ENCODE data around the gene FAM20A. TPM values are rescaled to one million over a fixed set of nuclear protein-coding genes. Genes with fewer than 3 reads are reported as not detected.
A peak's percentile ranks its signal among the peaks of the same experiment; 100 is the strongest.

Gene FAM20A
- total and polyA plus RNA-seq, 7 donors = 0.46 to 10.0 (median 5.4) TPM

DNA sequence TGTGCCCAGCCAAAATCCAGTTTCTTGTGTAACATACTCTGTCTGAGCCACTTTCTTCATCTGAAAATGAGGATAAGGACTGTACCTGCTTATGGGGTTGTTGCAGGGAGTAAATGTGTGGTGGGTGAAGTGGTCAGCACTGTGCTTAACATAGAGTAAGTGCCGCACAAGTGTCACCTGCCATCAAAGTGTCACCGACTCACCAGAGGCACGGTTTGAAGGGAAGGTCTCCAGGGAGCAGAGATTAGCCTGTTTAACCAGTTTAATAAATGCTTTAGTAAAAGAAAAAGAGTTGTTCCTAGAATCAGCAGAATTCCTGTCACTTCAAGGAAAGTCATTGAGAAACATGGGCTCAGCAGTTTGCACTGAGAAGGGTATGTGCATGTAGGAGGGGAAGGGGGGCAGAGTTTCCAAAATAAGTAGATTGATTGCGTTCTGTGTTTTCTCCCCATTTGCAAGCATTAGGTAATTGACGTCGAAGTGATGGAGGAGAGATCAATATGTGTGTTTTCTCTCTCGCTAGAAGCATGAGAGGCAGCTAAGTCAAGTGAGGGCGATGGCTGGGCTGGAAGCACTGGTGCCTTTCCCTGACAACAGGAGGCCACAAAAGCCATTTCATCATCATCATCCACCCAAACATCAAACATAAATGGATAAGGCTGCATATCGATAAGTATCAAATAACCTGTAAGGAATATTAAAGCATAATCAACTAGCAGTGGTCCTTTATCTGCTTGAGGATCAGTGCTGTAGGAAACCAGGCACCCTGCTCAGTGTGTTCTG, 19.1 kb downstream of the FAM20A start:
- H3K4me3 ChIP-seq = no peak overlapping the region
- DNase-seq = no peak
- intact Hi-C loops (cut with DNase I) = no loop called here
- H3K4me1 ChIP-seq = no peaks in the 10 kb centered on the region
- no peak for TF ChIP-seq POLR2AphosphoS5 (IDR thresholded peaks at IDR 0.05)
- TF ChIP-seq POLR2A (IDR thresholded peaks at IDR 0.05) = no peak
- TF ChIP-seq EP300 (IDR thresholded peaks at IDR 0.05) = no peak
- TF ChIP-seq, protein P1, sequence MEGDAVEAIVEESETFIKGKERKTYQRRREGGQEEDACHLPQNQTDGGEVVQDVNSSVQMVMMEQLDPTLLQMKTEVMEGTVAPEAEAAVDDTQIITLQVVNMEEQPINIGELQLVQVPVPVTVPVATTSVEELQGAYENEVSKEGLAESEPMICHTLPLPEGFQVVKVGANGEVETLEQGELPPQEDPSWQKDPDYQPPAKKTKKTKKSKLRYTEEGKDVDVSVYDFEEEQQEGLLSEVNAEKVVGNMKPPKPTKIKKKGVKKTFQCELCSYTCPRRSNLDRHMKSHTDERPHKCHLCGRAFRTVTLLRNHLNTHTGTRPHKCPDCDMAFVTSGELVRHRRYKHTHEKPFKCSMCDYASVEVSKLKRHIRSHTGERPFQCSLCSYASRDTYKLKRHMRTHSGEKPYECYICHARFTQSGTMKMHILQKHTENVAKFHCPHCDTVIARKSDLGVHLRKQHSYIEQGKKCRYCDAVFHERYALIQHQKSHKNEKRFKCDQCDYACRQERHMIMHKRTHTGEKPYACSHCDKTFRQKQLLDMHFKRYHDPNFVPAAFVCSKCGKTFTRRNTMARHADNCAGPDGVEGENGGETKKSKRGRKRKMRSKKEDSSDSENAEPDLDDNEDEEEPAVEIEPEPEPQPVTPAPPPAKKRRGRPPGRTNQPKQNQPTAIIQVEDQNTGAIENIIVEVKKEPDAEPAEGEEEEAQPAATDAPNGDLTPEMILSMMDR (IDR thresholded peaks at IDR 0.05) = no peak
- H3K36me3 ChIP-seq = no peaks in the 10 kb centered on the region
- WGBS, 2 donors = 88 to 92% methylated on average over 9 of the region's 9 CpGs
- H3K9me3 ChIP-seq = peaks cover 0 to 2% (median 0%) of the 10 kb centered on the region in 4 donors
- H3K27me3 ChIP-seq = no peaks in the 10 kb centered on the region
- H3K27ac ChIP-seq = no peak overlapping the region

DNA sequence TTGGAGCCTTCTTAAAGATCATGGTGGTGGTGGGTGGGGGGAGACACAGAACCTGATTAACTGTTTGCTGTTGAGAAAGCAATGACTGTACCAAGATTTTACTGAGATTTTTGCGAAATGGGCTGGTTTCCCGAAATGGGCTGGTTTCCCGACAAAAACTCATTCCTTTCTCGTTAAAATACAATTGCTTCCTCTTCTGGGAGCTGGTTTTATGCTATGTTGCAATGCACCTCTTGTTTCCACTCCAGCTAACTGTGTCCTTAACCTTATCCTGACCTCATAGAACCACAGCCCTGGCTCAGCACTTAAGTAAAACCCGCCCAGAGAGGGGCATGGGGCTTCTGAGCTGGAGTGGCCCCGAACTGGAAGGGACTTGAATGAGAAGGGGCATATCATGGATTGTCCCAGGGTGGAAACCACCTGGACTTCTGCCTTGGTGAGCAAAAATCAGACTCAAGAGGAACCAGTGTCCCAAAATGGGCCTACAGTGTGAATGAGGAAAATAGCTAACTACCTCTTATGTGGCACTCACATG, 20.9 kb downstream of the FAM20A start:
- no peak overlapping the region for H3K4me3 ChIP-seq
- peaks cover 0 to 2% (median 0%) of the 10 kb centered on the region in 4 donors for H3K9me3 ChIP-seq
- TF ChIP-seq EP300 (IDR thresholded peaks at IDR 0.05) = peak in 1 of 4 donors; percentile 24
- TF ChIP-seq, protein P1 (IDR thresholded peaks at IDR 0.05) = no peak
- TF ChIP-seq POLR2A (IDR thresholded peaks at IDR 0.05) = no peak
- peak in 2 of 4 donors; percentile 40 to 57 for TF ChIP-seq POLR2AphosphoS5 (IDR thresholded peaks at IDR 0.05)
- no peaks in the 10 kb centered on the region for H3K27me3 ChIP-seq
- peak overlapping the region in 3 of 4 donors; percentile 23 to 49 (median 32) for H3K27ac ChIP-seq
- no peaks in the 10 kb centered on the region for H3K36me3 ChIP-seq
- H3K4me1 ChIP-seq = no peaks in the 10 kb centered on the region
- no peak for DNase-seq
- WGBS, 2 donors = 73 to 75% methylated on average over 6 of the region's 6 CpGs
- intact Hi-C loops (cut with DNase I) = no loop called here

DNA sequence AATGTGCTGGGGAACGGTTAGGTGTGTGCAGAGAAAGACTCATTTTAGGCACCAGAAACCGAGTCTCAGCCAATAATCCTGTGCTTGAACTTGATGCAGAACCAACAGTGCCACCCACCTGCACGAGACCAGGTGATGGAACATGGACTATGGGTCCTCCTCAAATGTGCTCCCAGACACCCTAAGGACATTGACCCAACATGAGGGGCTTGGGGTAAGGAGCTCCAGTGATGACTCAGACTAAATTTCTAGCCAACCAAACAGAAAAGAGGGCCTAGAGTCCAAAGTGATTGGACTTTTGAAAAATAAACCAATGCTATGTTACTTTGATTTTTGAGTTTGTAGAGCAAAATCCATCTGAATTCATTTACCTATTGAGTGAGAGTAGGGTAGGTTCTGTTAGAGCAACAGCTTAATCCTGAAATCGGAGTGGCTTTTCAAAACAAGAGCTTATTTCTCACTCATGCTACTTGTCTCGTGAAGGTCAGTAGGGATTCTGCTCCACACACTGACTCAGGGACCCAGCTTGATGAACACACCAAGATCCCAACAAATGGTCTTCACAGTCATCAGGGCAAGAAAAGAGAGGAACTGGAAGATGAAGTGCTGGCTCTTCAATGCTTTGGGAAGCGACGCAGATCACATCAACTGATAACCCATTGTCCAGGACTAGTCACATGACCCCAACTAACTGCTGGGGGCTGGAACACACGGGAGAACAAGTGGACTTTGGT, 21.8 kb downstream of the FAM20A start:
- H3K36me3 ChIP-seq = no peaks in the 10 kb centered on the region
- TF ChIP-seq POLR2A (IDR thresholded peaks at IDR 0.05) (no peak), EP300 (IDR thresholded peaks at IDR 0.05) (no peak), POLR2AphosphoS5 (IDR thresholded peaks at IDR 0.05) (no peak)
- TF ChIP-seq, protein P1 (IDR thresholded peaks at IDR 0.05) = no peak
- peak overlapping the region in 2 of 4 donors; percentile 23 to 49 for H3K27ac ChIP-seq
- 86 to 92% methylated on average over 8 of the region's 8 CpGs for WGBS, 2 donors
- intact Hi-C loops (cut with DNase I) = no loop called here
- H3K4me1 ChIP-seq = no peaks in the 10 kb centered on the region
- H3K9me3 ChIP-seq = peaks cover 0 to 2% (median 0%) of the 10 kb centered on the region in 4 donors
- no peak overlapping the region for H3K4me3 ChIP-seq
- H3K27me3 ChIP-seq = no peaks in the 10 kb centered on the region
- DNase-seq = no peak

DNA sequence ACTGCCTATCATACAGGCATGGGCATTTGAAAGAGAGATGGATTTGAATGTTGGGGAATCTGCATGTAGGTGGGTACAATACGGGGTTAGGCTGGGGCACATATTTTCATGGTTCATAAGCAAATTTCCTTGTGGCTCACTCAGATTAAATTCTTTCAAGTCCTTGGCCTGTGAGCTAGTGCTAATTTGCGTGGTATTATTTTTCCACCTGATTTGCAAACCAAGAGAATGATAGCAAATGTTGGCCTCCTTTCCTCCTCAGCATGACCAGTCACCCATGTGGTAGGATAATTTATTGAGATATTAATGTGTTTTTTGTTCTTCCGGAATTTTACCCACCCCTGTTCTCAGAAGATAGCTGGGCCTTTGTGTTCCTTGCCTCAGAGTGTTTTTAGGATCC, 22.9 kb downstream of the FAM20A start:
- WGBS, 2 donors = 93 to 95% methylated on average over 3 of the region's 3 CpGs
- TF ChIP-seq POLR2AphosphoS5 (IDR thresholded peaks at IDR 0.05) (no peak), POLR2A (IDR thresholded peaks at IDR 0.05) (no peak), EP300 (IDR thresholded peaks at IDR 0.05) (no peak)
- TF ChIP-seq, protein P1 (IDR thresholded peaks at IDR 0.05) = no peak
- H3K36me3 ChIP-seq = no peaks in the 10 kb centered on the region
- no peak overlapping the region for H3K4me3 ChIP-seq
- H3K9me3 ChIP-seq = peaks cover 0 to 2% (median 0%) of the 10 kb centered on the region in 4 donors
- H3K27me3 ChIP-seq = no peaks in the 10 kb centered on the region
- no peak for DNase-seq
- H3K4me1 ChIP-seq = no peaks in the 10 kb centered on the region
- no peak overlapping the region for H3K27ac ChIP-seq
- intact Hi-C loops (cut with DNase I) = no loop called here

Measured in sigmoid colon (tissue), 7 donors.